Right lobe of liver (tissue), 4 donors: ENCODE results near the gene SLC9A8.

ENCODE experiments used
- CTCF ChIP-seq, 4 donors: fragments of 200-600 bp in 3 of 4; fragments of 450-650 bp in 1 of 4; IDR thresholded peaks; one replicate each; pipeline versions ENCODE4 v1.5.1 to v1.8.0; 2016 to 2022; ENCODE audit warnings: antibody characterized with exemption in 4 of 4, mild to moderate bottlenecking in 2 of 4
- POLR2A ChIP-seq: fragments of 450-650 bp; IDR thresholded peaks from one replicate; pipeline ENCODE4 v1.6.1; 2017; ENCODE audit warnings: antibody characterized with exemption, mild to moderate bottlenecking
- donor health status: DM: no; HTN: no; CAD: no.
- donor health status: DM: no; HTN: no; CAD: no.
- donor health status: DM: no; HTN: yes; CAD: no.

GRCh38 chr20:49795135-49795424 is 17.5 kb upstream of the SLC9A8 start:
- no peak for TF ChIP-seq CTCF (IDR thresholded peaks at IDR 0.05)
- no peak for TF ChIP-seq POLR2A
